ENCODE data around the gene HSD11B1L. TPM values are rescaled to one million over a fixed set of nuclear protein-coding genes. Genes with fewer than 3 reads are reported as not detected.
"Not testable (repeated sequence)": the region's sequence is repeated elsewhere in the genome, so short reads cannot be mapped to it uniquely, and the experiment has no call there.

HSD11B1L gene
- total RNA-seq, 2 donors from 2014 or later: 1.8 to 3.6 TPM

DNA sequence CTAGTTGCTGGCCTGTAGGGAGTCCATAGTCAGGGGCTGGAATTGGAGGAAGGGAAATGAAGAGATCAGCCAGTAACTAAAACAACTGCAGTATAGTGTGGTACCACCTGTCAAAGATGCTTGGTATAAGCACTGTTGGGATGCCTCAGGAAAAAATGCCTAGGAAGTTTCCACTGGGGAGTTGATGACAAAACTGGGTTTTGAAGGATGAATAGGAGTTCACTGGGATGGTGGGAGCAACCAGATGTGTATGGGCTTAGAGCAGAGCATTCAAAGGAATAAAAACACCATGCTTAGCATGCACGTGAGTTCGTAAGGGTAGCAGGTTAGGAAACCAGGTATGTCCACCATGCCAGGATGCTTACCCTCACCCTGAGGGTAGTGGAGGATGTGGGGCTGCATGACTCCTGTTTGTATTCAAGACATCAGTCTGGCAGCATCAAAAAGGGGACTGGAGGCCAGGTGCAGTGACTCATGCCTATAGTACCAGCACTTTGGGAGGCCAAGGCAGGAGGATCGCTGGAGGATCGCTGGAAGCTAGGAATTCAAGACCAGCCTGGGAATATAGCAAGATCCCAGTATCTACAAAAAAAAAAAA lies 46.7 kb downstream of the HSD11B1L start:
- H3K36me3 Mint-ChIP-seq: no peaks in the 10 kb centered on the region
- no peaks in the 10 kb centered on the region for H3K9me3 Mint-ChIP-seq
- H3K27ac Mint-ChIP-seq: no peak overlapping the region
- ATAC-seq: no peak
- no peak for DNase-seq (ENCODE audit: low spot score)
- no peaks in the 10 kb centered on the region for H3K4me1 Mint-ChIP-seq (ENCODE audit: low read depth in 2 of 2)
- no peak overlapping the region for H3K4me3 Mint-ChIP-seq
- peaks cover 0 to 7% of the 10 kb centered on the region in 2 donors for H3K27me3 Mint-ChIP-seq

DNA sequence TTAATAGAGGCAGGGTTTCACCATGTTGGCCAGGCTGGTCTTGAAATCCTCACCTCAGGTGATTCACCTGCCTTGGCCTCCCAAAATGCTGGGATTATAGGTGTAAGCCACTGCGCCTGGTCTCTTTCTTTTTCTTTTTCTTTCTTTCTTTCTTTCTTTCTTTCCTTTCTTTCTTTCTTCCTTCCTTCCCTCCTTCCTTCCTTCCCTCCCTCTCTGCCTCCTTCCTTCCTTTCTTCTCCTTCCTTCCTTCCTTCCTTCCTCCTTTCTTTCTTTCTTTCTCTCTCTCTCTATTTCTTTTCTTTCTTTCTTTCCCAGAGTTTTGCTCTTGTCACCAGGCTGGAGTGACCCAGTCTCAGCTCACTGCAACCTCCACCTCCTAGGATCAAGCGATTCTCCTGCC lies 52.3 kb downstream of the HSD11B1L start:
- not testable (repeated sequence) for H3K4me3 Mint-ChIP-seq

More for the DNA sequence above, 52.3 kb downstream of the HSD11B1L start:
- not testable (repeated sequence) for H3K36me3 Mint-ChIP-seq; ATAC-seq; H3K9me3 Mint-ChIP-seq; H3K4me1 Mint-ChIP-seq (ENCODE audit: low read depth in 2 of 2); H3K27me3 Mint-ChIP-seq; DNase-seq (ENCODE audit: low spot score)
- H3K27ac Mint-ChIP-seq: peak overlapping the region in 1 of 2 donors; percentile 22

Other genes with a start within 250 kb of the HSD11B1L start
- gene ZNRF4, start 225.6 kb upstream of the HSD11B1L start, total RNA-seq: not detected
- gene TINCR, start 113.1 kb upstream of the HSD11B1L start, total RNA-seq: 1 to 10 TPM in 1 of 2 donors, under 1 TPM in 1; 0.57 to 2.6 TPM
- gene SAFB2, start 58.3 kb upstream of the HSD11B1L start, total RNA-seq: 100 to 1,000 TPM; 116 to 204 TPM
- gene SAFB, start 57.9 kb upstream of the HSD11B1L start, total RNA-seq: 100 to 1,000 TPM; 126 to 190 TPM
- 10 to 100 TPM; 40.7 to 41.4 TPM for gene MICOS13, start 511 bp upstream of the HSD11B1L start, total RNA-seq
- gene RPL36, start 9.3 kb downstream of the HSD11B1L start, total RNA-seq: 100 to 1,000 TPM; 645 to 764 TPM
- gene LONP1, start 39.1 kb downstream of the HSD11B1L start, total RNA-seq: 100 to 1,000 TPM; 151 to 267 TPM
- gene CATSPERD, start 39.6 kb downstream of the HSD11B1L start, total RNA-seq: not detected
- 10 to 100 TPM in 1 of 2 donors, 1 to 10 TPM in 1; 8.5 to 21.5 TPM for gene PRR22, start 103.7 kb downstream of the HSD11B1L start, total RNA-seq
- gene DUS3L, start 110.1 kb downstream of the HSD11B1L start, total RNA-seq: 100 to 1,000 TPM in 1 of 2 donors, 10 to 100 TPM in 1; 90.1 to 155 TPM
- not detected for gene NRTN, start 124.0 kb downstream of the HSD11B1L start, total RNA-seq
- gene FUT6, start 158.7 kb downstream of the HSD11B1L start, total RNA-seq: not detected
- gene FUT3, start 170.4 kb downstream of the HSD11B1L start, total RNA-seq: not detected
- gene FUT5, start 189.5 kb downstream of the HSD11B1L start, total RNA-seq: not detected
- gene NDUFA11, start 222.8 kb downstream of the HSD11B1L start, total RNA-seq: 100 to 1,000 TPM; 170 to 189 TPM
- 1 to 10 TPM; 4.4 to 6.7 TPM for gene VMAC, start 223.8 kb downstream of the HSD11B1L start, total RNA-seq
- 1 to 10 TPM; 7.6 to 8.6 TPM for gene CAPS, start 233.2 kb downstream of the HSD11B1L start, total RNA-seq